NCI-H748 treated with DMSO at 0.1 percent for 48 hours (cell line): ENCODE measurements around the gene PCA3.

Experiments used
- DNase-seq: peaks from one replicate; lab custom pipeline; 2025; lab: John Stamatoyannopoulos, UW

The PCA3 gene

GRCh38 chr9:76827296-76828080 lies 63.2 kb downstream of the PCA3 start:
- DNase-seq, result no peak

- DNase-seq, result no peak
These were observed 64.2 kb downstream of the PCA3 start for GRCh38 chr9:76828447-76828846.

DNA sequence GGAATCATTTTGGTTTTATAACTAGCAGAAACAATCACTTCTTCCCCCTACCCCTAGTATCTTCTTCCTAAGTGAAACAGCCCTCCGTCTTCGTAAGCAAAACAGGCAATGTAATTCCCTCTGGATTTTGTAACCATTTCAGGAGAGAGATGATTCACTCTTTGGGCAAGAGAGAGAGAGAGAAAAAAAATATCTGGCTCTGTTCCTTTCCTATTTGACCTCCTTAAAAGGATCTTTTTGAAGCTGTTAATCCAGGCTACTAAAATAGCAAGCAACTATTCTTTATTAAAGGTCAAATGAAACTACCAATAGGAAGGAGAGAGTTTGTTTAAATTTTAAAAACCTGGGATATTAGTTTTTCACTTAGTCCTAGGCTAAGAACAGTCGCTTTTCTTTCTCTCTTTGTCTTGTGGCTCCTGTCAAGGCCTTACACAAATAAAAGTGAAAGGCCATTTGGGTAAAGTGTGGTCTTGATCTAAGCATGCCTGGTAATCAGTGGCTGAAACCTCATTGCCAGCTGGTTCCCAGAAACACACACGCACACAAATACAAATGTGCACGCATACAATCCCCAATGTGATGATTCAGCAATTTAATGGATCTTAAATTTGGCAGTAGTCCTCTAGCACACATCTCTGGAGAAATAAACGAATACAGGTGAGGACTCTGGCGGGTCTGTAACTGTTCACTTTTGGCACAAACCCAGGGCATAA lies 71.5 kb downstream of the PCA3 start:
- no peak for DNase-seq
